OCI-LY7 (cell line): ENCODE results near the gene SLC22A13. TPM values are rescaled to one million over a fixed set of nuclear protein-coding genes. Genes with fewer than 3 reads are reported as not detected.

ENCODE experiments used
- Bru-seq: library from RNA; stranded (reverse); fragments of 400-500 nt; gene quantifications from one replicate; lab custom pipeline; 2021; lab: Mats Ljungman, UMichigan
- BruChase-seq, 2 experiments: library from RNA; stranded (reverse); fragments of 400-500 nt; gene quantifications; one replicate each; lab custom pipeline; 2021; lab: Mats Ljungman, UMichigan
- BruUV-seq: library from RNA; stranded (reverse); fragments of 400-500 nt; replicated peaks from 2 replicates; lab custom pipeline; 2021; lab: Mats Ljungman, UMichigan
- CTCF ChIA-PET: fragments of 300-600 bp; sonication (Branson Sonifier 250); formaldehyde crosslinking; loops from one replicate; lab custom pipeline; 2022; ENCODE audit warnings: antibody characterized with exemption; ENCODE audit not compliant: unreplicated experiment; lab: Charles Lee
- POLR2A ChIA-PET: fragments of 300-600 bp; sonication (Branson Sonifier 250); formaldehyde crosslinking; loops from one replicate; lab custom pipeline; 2022; ENCODE audit warnings: antibody characterized with exemption; lab: Charles Lee
- DNase-seq: peaks from one replicate; pipeline ENCODE4 v3.0.0-alpha.2; 2015; ENCODE audit warnings: low spot score
- H2AFZ ChIP-seq: fragments of 200-600 bp; sonication (generic), shearing (Covaris generic); 2 replicates; pipeline ENCODE4 v1.6.1; 2014; ENCODE audit warnings: mild to moderate bottlenecking, antibody characterized with exemption, low read length, moderate library complexity
- H3K27ac ChIP-seq: fragments of 200-600 bp; sonication (generic); 2 replicates; pipeline ENCODE4 v1.5.1; 2014; ENCODE audit warnings: mixed run types, low read depth, mild to moderate bottlenecking, moderate library complexity, low read length, inconsistent platforms; ENCODE audit not compliant: poor library complexity, severe bottlenecking
- H3K36me3 ChIP-seq: fragments of 200-600 bp; sonication (generic); 2 replicates; pipeline ENCODE4 v1.6.1; 2014; ENCODE audit warnings: mild to moderate bottlenecking, antibody characterized with exemption, low read length, moderate library complexity, mixed read lengths; ENCODE audit not compliant: insufficient read depth
- H3K4me1 ChIP-seq: fragments of 200-600 bp; sonication (generic); 2 replicates; pipeline ENCODE4 v1.5.1; 2014; ENCODE audit warnings: mild to moderate bottlenecking, low read length; ENCODE audit not compliant: insufficient read depth, poor library complexity, severe bottlenecking
- H3K4me2 ChIP-seq: fragments of 200-600 bp; sonication (generic); 2 replicates; pipeline ENCODE4 v1.6.1; 2014; ENCODE audit warnings: mild to moderate bottlenecking, low read length
- H3K4me3 ChIP-seq: fragments of 200-600 bp; sonication (generic); 2 replicates; pipeline ENCODE4 v1.5.1; 2014; ENCODE audit warnings: mild to moderate bottlenecking, low read depth, low read length; ENCODE audit not compliant: poor library complexity, severe bottlenecking
- H3K79me2 ChIP-seq: fragments of 200-600 bp; sonication (generic); 2 replicates; pipeline ENCODE4 v1.6.1; 2016; ENCODE audit warnings: low read depth, mild to moderate bottlenecking, low read length, moderate library complexity, mixed read lengths; ENCODE audit not compliant: insufficient read depth
- H3K9me2 ChIP-seq: fragments of 200-600 bp; sonication (generic); 2 replicates; pipeline ENCODE4 v1.6.1; 2016; ENCODE audit warnings: mild to moderate bottlenecking, low read length, mixed read lengths; ENCODE audit not compliant: insufficient read depth
- H3K9me3 ChIP-seq: fragments of 200-600 bp; sonication (generic); 2 replicates; pipeline ENCODE4 v1.6.1; 2014; ENCODE audit warnings: mild to moderate bottlenecking, mixed run types, low read length, mixed read lengths
- H4K20me1 ChIP-seq: fragments of 200-600 bp; sonication (generic); 2 replicates; pipeline ENCODE4 v1.6.1; 2014; ENCODE audit warnings: mild to moderate bottlenecking, antibody characterized with exemption, low read length, moderate library complexity, mixed read lengths; ENCODE audit not compliant: insufficient read depth
- CTCF ChIP-seq: fragments of 200-600 bp; sonication (generic); conservative IDR thresholded peaks from 2 replicates; pipeline ENCODE4 v1.5.1; 2014; ENCODE audit warnings: mild to moderate bottlenecking, antibody characterized with exemption, low read length, moderate library complexity, mixed read lengths
- EZH2phosphoT487 ChIP-seq: fragments of 200-600 bp; sonication (generic); IDR thresholded peaks from 2 replicates; pipeline ENCODE4 v1.6.1; 2018; ENCODE audit warnings: low read depth, borderline replicate concordance, mild to moderate bottlenecking, mixed run types, antibody characterized with exemption, low read length, moderate library complexity, mixed read lengths
- intact Hi-C: fragments of 100-400 bp; cut with micrococcal nuclease; formaldehyde crosslinking; loops from one replicate; pipeline ENCODE4 v1.10.0; 2022; ENCODE audit not compliant: unreplicated experiment
- long read RNA-seq: library from polyadenylated mRNA; stranded (forward); transcript quantifications from one replicate; pipeline ENCODE4 v2.0.0, GENCODE V29; 2022
- total RNA-seq, 2 experiments: library from RNA; depleted of rRNA in 1 of 2; stranded (reverse); fragments of >200 nt in 1 of 2; shearing (Covaris generic) in 1 of 2; gene quantifications; 2 replicates each; pipeline ENCODE4 v1.2.3, GENCODE V29; 2014 to 2022

SLC22A13 gene, protein sequence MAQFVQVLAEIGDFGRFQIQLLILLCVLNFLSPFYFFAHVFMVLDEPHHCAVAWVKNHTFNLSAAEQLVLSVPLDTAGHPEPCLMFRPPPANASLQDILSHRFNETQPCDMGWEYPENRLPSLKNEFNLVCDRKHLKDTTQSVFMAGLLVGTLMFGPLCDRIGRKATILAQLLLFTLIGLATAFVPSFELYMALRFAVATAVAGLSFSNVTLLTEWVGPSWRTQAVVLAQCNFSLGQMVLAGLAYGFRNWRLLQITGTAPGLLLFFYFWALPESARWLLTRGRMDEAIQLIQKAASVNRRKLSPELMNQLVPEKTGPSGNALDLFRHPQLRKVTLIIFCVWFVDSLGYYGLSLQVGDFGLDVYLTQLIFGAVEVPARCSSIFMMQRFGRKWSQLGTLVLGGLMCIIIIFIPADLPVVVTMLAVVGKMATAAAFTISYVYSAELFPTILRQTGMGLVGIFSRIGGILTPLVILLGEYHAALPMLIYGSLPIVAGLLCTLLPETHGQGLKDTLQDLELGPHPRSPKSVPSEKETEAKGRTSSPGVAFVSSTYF
- 0.13 TPM in 2 replicates for total RNA-seq (2014; rRNA removed; shearing (Covaris generic))
- 0.27 TPM in 1 of 2 replicates, not detected in the other for total RNA-seq (2022)
- Bru-seq, nascent RNA, result percentile 34 among the genes with signal in this experiment
- percentile 24 among the genes with signal in this experiment for BruChase-seq, experiment 1, labeled RNA remaining after a 6-hour chase
- percentile 26 among the genes with signal in this experiment for BruChase-seq, experiment 2, labeled RNA remaining after a 2-hour chase
- long read RNA-seq, result 0 reads

DNA sequence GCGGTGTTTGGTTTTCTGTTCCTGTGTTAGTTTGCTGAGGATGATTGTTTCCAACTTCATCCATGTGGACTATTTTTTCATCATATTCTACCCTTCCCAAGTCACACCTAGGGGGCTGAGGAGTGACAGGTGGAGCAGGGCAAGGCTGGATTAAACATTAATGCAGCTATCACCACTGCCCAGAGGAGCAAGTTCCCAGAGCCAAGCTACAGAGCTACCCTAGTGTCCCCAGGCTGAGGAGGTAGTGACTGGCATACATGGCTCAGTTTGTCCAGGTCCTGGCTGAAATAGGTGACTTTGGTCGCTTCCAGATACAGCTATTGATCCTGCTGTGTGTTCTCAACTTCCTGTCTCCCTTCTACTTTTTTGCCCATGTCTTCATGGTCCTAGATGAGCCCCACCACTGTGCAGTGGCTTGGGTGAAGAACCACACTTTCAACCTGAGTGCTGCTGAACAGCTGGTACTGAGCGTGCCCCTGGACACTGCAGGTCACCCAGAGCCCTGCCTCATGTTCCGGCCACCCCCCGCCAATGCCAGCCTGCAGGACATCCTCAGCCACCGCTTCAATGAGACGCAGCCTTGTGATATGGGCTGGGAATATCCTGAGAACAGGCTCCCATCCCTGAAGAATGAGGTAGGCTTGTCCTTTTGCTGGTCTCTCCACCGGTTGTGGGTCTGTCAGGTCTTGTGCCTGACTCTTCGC lies at the start of gene SLC22A13:
Gene SLC22A13, plus strand, starts transcription at position 209 of the 704 bp plus-strand sequence. Its CDS starts 49 bp downstream, at position 258.
- H3K4me3 ChIP-seq, result no peak within 1 kb of the TSS
- peaks cover 5% of the 10 kb centered on the region; the same call in 1 of the 2 replicates for H3K36me3 ChIP-seq
- BruUV-seq, result no TSS peak
- DNase-seq, result no peak
- no peak within 1 kb of the TSS for H2AFZ ChIP-seq
- POLR2A ChIA-PET, result no interaction called here
- H3K79me2 ChIP-seq, result no peaks in the 10 kb centered on the region
- no peaks in the 10 kb centered on the region for H3K9me3 ChIP-seq
- CTCF ChIA-PET, result no interaction called here
- no peaks in the 10 kb centered on the region for H4K20me1 ChIP-seq
- intact Hi-C loops, result no loop called here
- no peaks in the 10 kb centered on the region for H3K9me2 ChIP-seq
- no peak within 1 kb of the TSS for H3K27ac ChIP-seq
- H3K4me1 ChIP-seq, result peaks cover 6% of the 10 kb centered on the region
- no peak within 1 kb of the TSS for H3K4me2 ChIP-seq
- TF ChIP-seq CTCF (no peak), EZH2phosphoT487 (no peak)

GRCh38 chr3:38219609-38220197 lies 45.9 kb upstream of the SLC22A13 start:
- DNase-seq, result no peak
- POLR2A ChIA-PET, result interaction anchor here (0.6 kb wide), 2 partner anchors 112 to 163 kb away, joined by 3 to 4 read pairs; no protein-coding TSS in a partner anchor
- CTCF ChIA-PET, result no interaction called here

More at GRCh38 chr3:38219609-38220197, 45.9 kb upstream of the SLC22A13 start:
- Histone ChIP-seq H4K20me1 (no peaks in the 10 kb centered on the region), H3K4me3 (no peak overlapping the region), H3K9me3 (no peaks in the 10 kb centered on the region), H3K9me2 (no peaks in the 10 kb centered on the region), H3K4me2 (no peak overlapping the region), H2AFZ (no peak overlapping the region), H3K36me3 (peaks cover 57% of the 10 kb centered on the region), H3K27ac (no peak overlapping the region), H3K79me2 (peaks cover 8% of the 10 kb centered on the region; the same call in 1 of the 2 replicates), H3K4me1 (no peaks in the 10 kb centered on the region)
- intact Hi-C loops, result no loop called here
- no TSS peak for BruUV-seq
- TF ChIP-seq EZH2phosphoT487 (no peak), CTCF (no peak)
